Lower leg skin (tissue), 3 donors: ENCODE results near the gene DCAF4L1.

ENCODE experiments used
- CTCF ChIP-seq, 3 donors: fragments of 450-650 bp; IDR thresholded peaks; one replicate each; pipeline ENCODE4 v1.5.1; 2016; ENCODE audit warnings: antibody characterized with exemption in 3 of 3, mild to moderate bottlenecking in 3 of 3, moderate library complexity in 2 of 3
- POLR2A ChIP-seq, 2 donors: fragments of 450-650 bp; IDR thresholded peaks; one replicate each; pipeline ENCODE4 v1.6.1; 2016 to 2017; ENCODE audit warnings: antibody characterized with exemption in 2 of 2, mild to moderate bottlenecking in 1 of 2, moderate library complexity in 1 of 2

GRCh38 chr4:42008011-42008786, 26.6 kb downstream of the DCAF4L1 start:
- no peak for TF ChIP-seq CTCF (IDR thresholded peaks at IDR 0.05)
- TF ChIP-seq POLR2A (IDR thresholded peaks at IDR 0.05) = no peak
